WERI-Rb-1 (cell line): Measurements from ENCODE around the gene TGFBR3L.
"Not testable (repeated sequence)": the region's sequence is repeated elsewhere in the genome, so short reads cannot be mapped to it uniquely, and the experiment has no call there.

ENCODE experiments used
- DNase-seq: peaks from one replicate; pipeline ENCODE4 v3.0.0-alpha.2; 2020
- H3K27ac ChIP-seq: fragments of 250-450 bp; sonication (Bioruptor Pico); 2 replicates; pipeline ENCODE4 v1.5.1; 2020; ENCODE audit warnings: mild to moderate bottlenecking, moderate library complexity
- H3K27me3 ChIP-seq: fragments of 250-450 bp; sonication (Bioruptor Pico); 2 replicates; pipeline ENCODE4 v1.5.1; 2021; ENCODE audit warnings: mild to moderate bottlenecking, low read depth, moderate library complexity; ENCODE audit not compliant: insufficient read depth, severe bottlenecking
- H3K36me3 ChIP-seq: fragments of 250-450 bp; sonication (Bioruptor Pico); 2 replicates; pipeline ENCODE4 v1.5.1; 2020; ENCODE audit warnings: mild to moderate bottlenecking, moderate library complexity
- H3K4me3 ChIP-seq: 2 replicates; pipeline ENCODE4 v1.5.1; 2011; ENCODE audit warnings: low read depth, mild to moderate bottlenecking, control low read depth, low read length
- H3K9me3 ChIP-seq: fragments of 250-450 bp; sonication (Bioruptor Pico); 2 replicates; pipeline ENCODE4 v1.5.1; 2021; ENCODE audit warnings: mild to moderate bottlenecking, moderate library complexity; ENCODE audit not compliant: severe bottlenecking
- TF ChIP-seq, protein P1 (sequence below): IDR thresholded peaks from 2 replicates; pipeline ENCODE4 v1.5.1; 2011; ENCODE audit warnings: low read depth, mild to moderate bottlenecking, control low read depth, inconsistent platforms, low read length

The TGFBR3L gene

DNA sequence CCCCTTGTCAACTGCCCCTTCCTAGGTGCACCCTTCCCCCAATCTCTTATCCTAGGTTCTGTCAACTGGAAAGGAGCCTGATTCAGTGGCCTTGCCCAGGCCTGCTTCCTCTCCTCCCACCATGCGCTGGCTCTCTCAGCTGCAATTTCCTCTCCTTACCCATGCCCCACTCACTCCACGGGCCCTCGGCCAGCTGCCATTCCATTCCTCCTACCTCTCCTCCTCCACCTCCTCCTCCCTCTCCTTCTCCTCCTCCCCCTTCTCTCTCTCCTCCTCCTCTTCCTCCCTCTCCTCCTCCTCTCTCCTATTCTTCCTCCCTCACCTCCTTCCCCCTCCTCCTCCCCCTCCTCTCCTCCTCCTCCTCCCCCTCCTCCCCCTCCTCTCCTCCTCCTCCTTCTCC, 38.4 kb downstream of the TGFBR3L start:
- Histone ChIP-seq H3K4me3 (no peak overlapping the region), H3K9me3 (no peaks in the 10 kb centered on the region), H3K27me3 (no peaks in the 10 kb centered on the region), H3K27ac (no peak overlapping the region), H3K36me3 (no peaks in the 10 kb centered on the region; the same call in 1 of the 2 replicates)
- TF ChIP-seq, protein P1, sequence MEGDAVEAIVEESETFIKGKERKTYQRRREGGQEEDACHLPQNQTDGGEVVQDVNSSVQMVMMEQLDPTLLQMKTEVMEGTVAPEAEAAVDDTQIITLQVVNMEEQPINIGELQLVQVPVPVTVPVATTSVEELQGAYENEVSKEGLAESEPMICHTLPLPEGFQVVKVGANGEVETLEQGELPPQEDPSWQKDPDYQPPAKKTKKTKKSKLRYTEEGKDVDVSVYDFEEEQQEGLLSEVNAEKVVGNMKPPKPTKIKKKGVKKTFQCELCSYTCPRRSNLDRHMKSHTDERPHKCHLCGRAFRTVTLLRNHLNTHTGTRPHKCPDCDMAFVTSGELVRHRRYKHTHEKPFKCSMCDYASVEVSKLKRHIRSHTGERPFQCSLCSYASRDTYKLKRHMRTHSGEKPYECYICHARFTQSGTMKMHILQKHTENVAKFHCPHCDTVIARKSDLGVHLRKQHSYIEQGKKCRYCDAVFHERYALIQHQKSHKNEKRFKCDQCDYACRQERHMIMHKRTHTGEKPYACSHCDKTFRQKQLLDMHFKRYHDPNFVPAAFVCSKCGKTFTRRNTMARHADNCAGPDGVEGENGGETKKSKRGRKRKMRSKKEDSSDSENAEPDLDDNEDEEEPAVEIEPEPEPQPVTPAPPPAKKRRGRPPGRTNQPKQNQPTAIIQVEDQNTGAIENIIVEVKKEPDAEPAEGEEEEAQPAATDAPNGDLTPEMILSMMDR = no peak
- no peak for DNase-seq

DNA sequence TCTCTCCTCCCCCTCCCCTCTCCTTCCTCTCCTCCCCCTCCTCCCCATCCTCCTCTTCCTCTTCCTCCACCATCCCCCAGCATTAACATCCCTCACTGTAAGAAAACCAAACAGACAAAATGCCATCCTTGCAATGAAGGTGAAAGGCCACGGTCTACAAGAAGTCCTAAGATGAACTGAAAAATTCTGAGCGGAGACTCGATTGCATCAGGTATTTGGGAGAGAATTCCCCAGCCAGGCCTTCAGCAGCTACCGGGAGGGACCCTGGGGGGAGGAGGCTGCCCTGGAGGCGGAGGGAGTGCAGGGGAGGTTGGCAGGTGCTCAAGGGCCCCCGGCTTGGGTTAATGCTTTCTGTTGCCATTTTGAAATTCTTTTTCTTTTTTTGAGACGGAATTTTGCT, 38.9 kb downstream of the TGFBR3L start:
- Histone ChIP-seq H3K36me3 (no peaks in the 10 kb centered on the region; the same call in 1 of the 2 replicates), H3K27ac (no peak overlapping the region), H3K4me3 (no peak overlapping the region), H3K9me3 (no peaks in the 10 kb centered on the region), H3K27me3 (no peaks in the 10 kb centered on the region)
- no peak for DNase-seq
- TF ChIP-seq, protein P1 = no peak

DNA sequence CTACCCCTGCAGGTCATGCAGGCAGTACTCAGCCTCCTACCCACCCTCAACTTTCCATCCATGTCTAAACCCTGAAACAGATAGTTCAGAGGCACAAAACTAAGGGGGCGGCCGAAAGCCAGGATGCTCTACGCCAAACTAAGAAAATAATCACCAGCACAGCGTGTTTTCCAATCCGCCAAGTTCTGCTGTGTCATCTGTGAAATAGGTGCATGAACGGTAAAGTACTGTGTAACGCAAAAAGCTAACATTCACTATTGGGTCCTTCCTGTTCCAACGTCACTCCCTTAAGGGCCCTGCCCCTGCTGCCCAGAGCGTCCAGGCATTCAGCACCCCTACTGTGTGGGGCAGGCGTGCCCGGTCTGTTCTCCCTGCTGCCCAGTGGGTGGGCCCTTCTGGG, 41.1 kb downstream of the TGFBR3L start:
- no peak overlapping the region for H3K4me3 ChIP-seq
- no peaks in the 10 kb centered on the region for H3K9me3 ChIP-seq
- H3K27ac ChIP-seq = no peak overlapping the region
- no peak for DNase-seq
- TF ChIP-seq, protein P1 = no peak
- H3K36me3 ChIP-seq = peaks cover 14% of the 10 kb centered on the region
- no peaks in the 10 kb centered on the region for H3K27me3 ChIP-seq

DNA sequence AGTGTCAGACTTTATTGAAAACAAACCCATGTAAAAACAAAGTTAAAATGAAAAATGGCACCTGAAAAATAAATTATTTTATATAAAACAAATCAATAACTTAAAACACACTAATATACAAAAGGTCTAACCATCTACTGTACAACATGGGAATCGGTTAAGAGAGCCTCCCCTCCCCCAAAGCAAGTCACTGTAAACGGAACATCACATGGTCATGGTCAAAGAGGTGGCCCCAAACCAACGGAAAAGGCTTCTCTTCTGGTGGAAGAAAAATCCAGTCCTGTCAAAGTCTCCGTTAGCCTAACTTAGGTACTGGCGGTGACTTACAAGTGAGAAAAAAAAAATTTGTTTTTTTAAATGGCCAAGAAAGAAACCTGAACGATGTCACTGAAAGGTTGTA, 44.6 kb downstream of the TGFBR3L start:
- peaks cover 44% of the 10 kb centered on the region for H3K36me3 ChIP-seq
- no peak for DNase-seq
- TF ChIP-seq, protein P1 = no peak

DNA sequence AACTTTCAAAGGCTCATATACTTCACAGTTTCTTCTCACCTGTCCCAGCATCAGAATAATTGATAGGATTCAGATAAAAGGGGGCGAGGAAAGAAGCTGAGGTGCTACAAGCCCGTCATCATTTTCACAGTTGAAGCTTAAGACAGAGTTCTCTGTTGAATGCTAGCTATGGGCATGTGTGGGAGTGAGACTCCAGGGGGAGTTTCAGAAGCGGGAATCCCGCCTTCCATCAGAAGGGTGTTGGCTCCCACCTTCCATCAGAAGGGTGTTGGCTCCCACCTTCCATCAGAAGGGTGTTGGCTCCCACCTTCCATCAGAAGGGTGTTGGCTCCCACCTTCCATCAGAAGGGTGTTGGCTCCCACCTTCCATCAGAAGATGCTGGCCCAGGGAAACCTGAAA, 46.5 kb downstream of the TGFBR3L start:
- not testable (repeated sequence) for H3K27ac ChIP-seq, H3K9me3 ChIP-seq, DNase-seq, H3K4me3 ChIP-seq, H3K27me3 ChIP-seq
- H3K36me3 ChIP-seq = peaks cover 63% of the 10 kb centered on the region

More for the DNA sequence above, 44.6 kb downstream of the TGFBR3L start:
- no peak overlapping the region for H3K4me3 ChIP-seq
- H3K27ac ChIP-seq = no peak overlapping the region
- no peaks in the 10 kb centered on the region for H3K9me3 ChIP-seq
- H3K27me3 ChIP-seq = no peaks in the 10 kb centered on the region

DNA sequence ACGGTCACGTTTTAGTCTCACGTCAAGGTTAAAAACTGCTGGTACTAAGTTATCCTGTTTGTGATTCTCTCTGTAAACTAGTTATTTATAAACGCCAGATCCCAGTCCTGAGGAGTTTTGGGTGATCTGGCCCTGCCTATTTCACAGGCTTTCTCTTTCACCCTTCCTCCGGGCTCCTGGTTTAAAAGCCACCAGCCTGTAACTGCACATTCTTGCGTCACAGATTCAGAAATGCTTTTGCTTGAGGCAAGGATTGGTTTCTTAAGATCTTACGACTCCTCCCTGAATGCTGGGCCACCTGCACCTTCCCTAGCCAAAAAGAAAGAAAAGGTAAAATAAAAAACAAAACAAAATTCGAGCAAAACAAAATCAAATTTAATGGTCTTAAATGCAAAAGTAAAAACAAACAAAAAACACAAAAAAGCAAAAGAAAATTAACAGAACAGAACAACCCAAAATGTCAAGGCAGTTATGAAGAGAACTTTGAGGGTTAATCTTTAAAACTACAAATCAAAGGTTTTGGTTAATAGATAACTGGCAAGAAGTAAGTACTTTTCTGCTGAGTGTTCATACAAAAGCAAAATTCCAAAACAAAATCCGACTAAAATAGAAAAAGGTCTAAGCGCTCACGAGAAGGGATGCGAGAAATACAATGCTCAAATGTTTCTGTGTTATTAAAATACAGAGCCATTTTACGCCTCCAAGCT, 47.4 kb downstream of the TGFBR3L start:
- peaks cover 71% of the 10 kb centered on the region for H3K36me3 ChIP-seq
- H3K27me3 ChIP-seq = no peaks in the 10 kb centered on the region
- no peak overlapping the region for H3K4me3 ChIP-seq
- TF ChIP-seq, protein P1 = no peak
- no peak for DNase-seq
- no peaks in the 10 kb centered on the region for H3K9me3 ChIP-seq
- no peak overlapping the region for H3K27ac ChIP-seq
